H9 (cell line): ENCODE results near the gene EVX2. TPM values are rescaled to one million over a fixed set of nuclear protein-coding genes. Genes with fewer than 3 reads are reported as not detected.

Experiments used
- DNase-seq: peaks from one replicate; pipeline ENCODE4 v3.0.0-alpha.2; 2017
- H2AFZ ChIP-seq: one replicate; pipeline ENCODE4 v1.6.1; 2013; ENCODE audit warnings: mild to moderate bottlenecking, low read length, control low read depth, moderate library complexity
- H2AK5ac ChIP-seq: 2 replicates; pipeline ENCODE4 v1.6.1; 2013; ENCODE audit warnings: low read length, control low read depth, mixed read lengths; ENCODE audit not compliant: insufficient read length
- H2BK120ac ChIP-seq: one replicate; pipeline ENCODE4 v1.6.1; 2013; ENCODE audit warnings: low read depth, mild to moderate bottlenecking, low read length, control low read depth, inconsistent platforms; ENCODE audit not compliant: poor library complexity, severe bottlenecking
- H2BK12ac ChIP-seq: 2 replicates; pipeline ENCODE4 v1.6.1; 2013; ENCODE audit warnings: low read length, control low read depth, mixed read lengths, low read depth; ENCODE audit not compliant: insufficient read length
- H2BK15ac ChIP-seq: 2 replicates; pipeline ENCODE4 v1.6.1; 2013; ENCODE audit warnings: low read depth, low read length, control low read depth
- H2BK20ac ChIP-seq: one replicate; pipeline ENCODE4 v1.6.1; 2013; ENCODE audit warnings: low read depth, mild to moderate bottlenecking, low read length, control low read depth, inconsistent platforms; ENCODE audit not compliant: poor library complexity, severe bottlenecking
- H2BK5ac ChIP-seq: 2 replicates; pipeline ENCODE4 v1.6.1; 2013; ENCODE audit warnings: low read length, control low read depth, mixed read lengths; ENCODE audit not compliant: insufficient read length
- H3K14ac ChIP-seq: 2 replicates; pipeline ENCODE4 v1.6.1; 2013; ENCODE audit warnings: low read length, control low read depth; ENCODE audit not compliant: insufficient read depth
- H3K18ac ChIP-seq: 2 replicates; pipeline ENCODE4 v1.6.1; 2013; ENCODE audit warnings: low read depth, mild to moderate bottlenecking, mixed read lengths, low read length, control low read depth; ENCODE audit not compliant: insufficient read length
- H3K23ac ChIP-seq: 2 replicates; pipeline ENCODE4 v1.6.1; 2013; ENCODE audit warnings: low read length, control low read depth, mixed read lengths, low read depth; ENCODE audit not compliant: insufficient read length
- H3K23me2 ChIP-seq: 2 replicates; pipeline ENCODE4 v1.6.1; 2013; ENCODE audit warnings: low read depth, mild to moderate bottlenecking, mixed read lengths, low read length, control low read depth; ENCODE audit not compliant: insufficient read length, poor library complexity, severe bottlenecking
- H3K27ac ChIP-seq: 2 replicates; pipeline ENCODE4 v1.5.1; 2013; ENCODE audit warnings: low read length, control low read depth, mixed read lengths, low read depth; ENCODE audit not compliant: insufficient read length
- H3K27me3 ChIP-seq: 2 replicates; pipeline ENCODE4 v1.6.1; 2013; ENCODE audit warnings: low read length, control low read depth, inconsistent platforms; ENCODE audit not compliant: insufficient read depth
- H3K4ac ChIP-seq: 2 replicates; pipeline ENCODE4 v1.6.1; 2013; ENCODE audit warnings: low read depth, mild to moderate bottlenecking, control low read depth, inconsistent platforms, low read length, moderate library complexity
- H3K4me1 ChIP-seq: 2 replicates; pipeline ENCODE4 v1.6.1; 2013; ENCODE audit warnings: low read length, control low read depth, inconsistent platforms; ENCODE audit not compliant: insufficient read depth
- H3K4me2 ChIP-seq: 2 replicates; pipeline ENCODE4 v1.6.1; 2013; ENCODE audit warnings: low read length, control low read depth, mixed read lengths; ENCODE audit not compliant: insufficient read length, insufficient read depth
- H3K56ac ChIP-seq: 2 replicates; pipeline ENCODE4 v1.6.1; 2013; ENCODE audit warnings: low read depth, mild to moderate bottlenecking, mixed read lengths, low read length, control low read depth; ENCODE audit not compliant: insufficient read length
- H3K79me1 ChIP-seq: 2 replicates; pipeline ENCODE4 v1.6.1; 2013; ENCODE audit warnings: low read depth, mild to moderate bottlenecking, moderate library complexity, low read length, control low read depth, inconsistent platforms; ENCODE audit not compliant: insufficient read depth, poor library complexity, severe bottlenecking
- H3K79me2 ChIP-seq: 2 replicates; pipeline ENCODE4 v1.6.1; 2013; ENCODE audit warnings: low read length, control low read depth, inconsistent platforms; ENCODE audit not compliant: insufficient read depth
- H3K9ac ChIP-seq: 2 replicates; pipeline ENCODE4 v1.6.1; 2013; ENCODE audit warnings: low read length, control low read depth, mixed read lengths; ENCODE audit not compliant: insufficient read length; ENCODE audit errors: extremely low read depth
- H3K9me3 ChIP-seq: one replicate; pipeline ENCODE4 v1.6.1; 2013; ENCODE audit warnings: low read depth, low read length, inconsistent platforms; ENCODE audit not compliant: control insufficient read depth
- H3T11ph ChIP-seq: one replicate; pipeline ENCODE4 v1.6.1; 2013; ENCODE audit warnings: mild to moderate bottlenecking, low read length, control low read depth, inconsistent platforms
- H4K20me1 ChIP-seq: one replicate; pipeline ENCODE4 v1.6.1; 2013; ENCODE audit not compliant: control insufficient read depth, insufficient read length, insufficient read depth
- H4K5ac ChIP-seq: 2 replicates; pipeline ENCODE4 v1.6.1; 2013; ENCODE audit warnings: low read depth, mild to moderate bottlenecking, mixed read lengths, low read length, control low read depth; ENCODE audit not compliant: insufficient read length
- H4K8ac ChIP-seq: replicated peaks from 2 replicates; pipeline ENCODE4 v1.6.1; 2013; ENCODE audit warnings: low read length, control low read depth, mixed read lengths, low read depth; ENCODE audit not compliant: insufficient read length
- H4K91ac ChIP-seq: 2 replicates; pipeline ENCODE4 v1.6.1; 2013; ENCODE audit warnings: low read depth, mild to moderate bottlenecking, moderate library complexity, mixed read lengths, low read length, control low read depth; ENCODE audit not compliant: insufficient read length
- H3K27ac Mint-ChIP-seq, 3 experiments: 2 replicates in 2 of 3; 3 replicates in 1 of 3; pipeline ENCODE4 v1.8.0; 2020 to 2021; ENCODE audit warnings: mixed read lengths in 3 of 3, mild to moderate bottlenecking in 1 of 3, moderate library complexity in 1 of 3
- H3K27me3 Mint-ChIP-seq: 2 replicates; pipeline ENCODE4 v1.8.0; 2021; ENCODE audit warnings: low read depth, mild to moderate bottlenecking, moderate library complexity, mixed read lengths
- H3K36me3 Mint-ChIP-seq, 3 experiments: 2 replicates in 2 of 3; 3 replicates in 1 of 3; pipeline ENCODE4 v1.8.0; 2020 to 2021; ENCODE audit warnings: low read depth in 3 of 3, mixed read lengths in 3 of 3; ENCODE audit not compliant: insufficient read depth in 1 of 3
- H3K4me1 Mint-ChIP-seq, 2 experiments: 2 replicates each; pipeline ENCODE4 v1.8.0; 2020; ENCODE audit warnings: mixed read lengths in 2 of 2
- H3K4me3 Mint-ChIP-seq, 2 experiments: 2 replicates in 1 of 2; 3 replicates in 1 of 2; pipeline ENCODE4 v1.8.0; 2020 to 2021; ENCODE audit warnings: mild to moderate bottlenecking in 2 of 2, mixed read lengths in 2 of 2, moderate library complexity in 1 of 2
- H3K9me3 Mint-ChIP-seq, 2 experiments: 2 replicates in 1 of 2; 3 replicates in 1 of 2; pipeline ENCODE4 v1.8.0; 2020; ENCODE audit warnings: mild to moderate bottlenecking in 2 of 2, mixed read lengths in 2 of 2, moderate library complexity in 1 of 2
- CTCF ChIP-seq: fragments of 200-600 bp; sonication (generic); conservative IDR thresholded peaks from 3 replicates; pipeline ENCODE4 v1.8.0; 2021; ENCODE audit warnings: antibody characterized with exemption, mild to moderate bottlenecking
- WGBS: extraction: QIAGEN DNeasy Blood & Tissue Kit; methylation state at CpG from one replicate; pipeline ENCODE4 v1.1.7; 2013; ENCODE audit warnings: missing lambda C conversion rate, low lambda C conversion rate, mixed read lengths; ENCODE audit not compliant: insufficient read length; ENCODE audit errors: extremely low coverage; 5-methylcytosine and 5-hydroxymethylcytosine counted together
- total RNA-seq: library from RNA; stranded (reverse); gene quantifications from 2 replicates; pipeline ENCODE4 v1.2.1, GENCODE V29; 2021

Gene EVX2
- total RNA-seq, 1 experiment from 2014 or later, result not detected

GRCh38 chr2:176128172-176128981 is 44.6 kb upstream of the EVX2 start:
- Histone ChIP-seq H3K79me2 (no peaks in the 10 kb centered on the region), H2AK5ac (no peak overlapping the region), H2BK5ac (no peak overlapping the region), H4K20me1 (no peaks in the 10 kb centered on the region), H3K27ac (no peak overlapping the region), H4K91ac (no peak overlapping the region), H3K23me2 (no peaks in the 10 kb centered on the region), H3K56ac (no peak overlapping the region), H3K9ac (no peak overlapping the region), H4K5ac (no peak overlapping the region), H3K23ac (no peak overlapping the region), H3K4me1 (no peaks in the 10 kb centered on the region), H3K4me2 (peak overlapping the region; percentile 0), H4K8ac (no peak overlapping the region), H3T11ph (no peak overlapping the region), H3K14ac (no peak overlapping the region), H3K79me1 (no peaks in the 10 kb centered on the region), H2BK12ac (no peak overlapping the region), H3K4ac (no peak overlapping the region), H3K27me3 (peaks cover 89% of the 10 kb centered on the region), H2BK20ac (no peak overlapping the region), H3K18ac (no peak overlapping the region), H2AFZ (no peak overlapping the region), H3K9me3 (no peaks in the 10 kb centered on the region), H2BK15ac (no peak overlapping the region), H2BK120ac (no peak overlapping the region)
- H3K4me3 Mint-ChIP-seq, result peak overlapping the region; percentile 10 to 73; a peak in 4 of 5 replicates
- H3K36me3 Mint-ChIP-seq, result no peaks in the 10 kb centered on the region; a peak in 2 of 7 replicates
- TF ChIP-seq CTCF, result no peak
- H3K27ac Mint-ChIP-seq, result no peak overlapping the region
- H3K4me1 Mint-ChIP-seq, result peaks cover 12 to 20% of the 10 kb centered on the region in 2 experiments
- peak; percentile 69 for DNase-seq
- H3K27me3 Mint-ChIP-seq, result peaks cover 98% of the 10 kb centered on the region
- H3K9me3 Mint-ChIP-seq, result peaks cover 4 to 17% of the 10 kb centered on the region in 2 experiments; a peak in 4 of 5 replicates
- no CpG with 5 or more reads among the region's 49 CpGs for whole genome bisulfite sequencing
